ENCODE results near the gene USP6. TPM values are rescaled to one million over a fixed set of nuclear protein-coding genes. Genes with fewer than 3 reads are reported as not detected.

USP6 gene
- total RNA-seq, 1 donor: not detected

DNA sequence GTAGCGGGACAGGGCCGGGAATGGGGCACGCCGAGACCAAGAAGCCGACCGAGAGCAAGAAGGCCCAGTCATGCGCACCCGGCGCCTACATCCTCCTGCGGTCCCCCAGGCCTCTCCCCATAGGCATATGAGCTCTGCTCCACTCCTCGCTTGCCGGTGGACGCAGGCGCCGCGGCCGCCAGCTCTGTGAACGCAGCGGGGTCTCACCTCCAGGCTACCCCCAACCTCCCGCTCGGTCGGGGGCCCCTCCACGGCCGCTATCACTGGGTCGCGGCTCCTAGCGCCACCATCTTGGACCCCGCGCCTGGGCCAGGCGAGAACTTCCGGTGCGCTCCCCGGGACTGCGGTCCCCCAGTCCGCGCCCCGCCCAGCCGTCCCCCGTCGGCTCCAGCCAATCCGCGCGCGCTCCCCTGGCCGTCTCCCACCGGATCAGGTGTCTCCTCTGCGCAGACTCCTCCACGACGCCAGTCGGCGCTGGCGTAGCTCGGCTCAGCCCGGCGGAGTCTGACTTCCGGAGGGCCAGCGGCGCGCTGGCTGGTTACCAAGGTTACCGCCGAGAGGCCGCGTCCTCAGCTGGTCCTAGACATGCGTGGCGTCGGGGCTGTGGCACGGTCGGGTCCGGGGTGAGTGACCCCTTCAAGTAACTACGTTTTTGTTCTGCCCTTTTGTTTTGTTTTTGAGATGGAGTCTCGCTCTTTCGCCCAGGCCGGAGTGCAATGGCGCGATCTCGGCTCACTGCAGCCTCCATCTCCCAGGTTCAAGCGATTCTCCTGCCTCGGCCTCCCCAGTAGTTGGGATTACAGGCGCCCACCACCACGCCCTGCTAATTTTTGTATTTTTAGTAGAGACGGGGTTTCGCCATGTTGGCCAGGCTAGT, 75.9 kb downstream of the USP6 start, which contains the start of gene ZNF594:
TSS of gene ZNF594 (minus strand) at position 328 of the 877 bp plus-strand sequence. CDS start 7,612 bp downstream, outside the sequence.
- Histone ChIP-seq H3K4me3 (ENCODE audit: insufficient read depth, low read length) (peak within 1 kb of the TSS; percentile 94), H3K4me1 (ENCODE audit: insufficient read depth, low read length) (peaks cover 9% of the 10 kb centered on the region)
- TF ChIP-seq, protein P1, sequence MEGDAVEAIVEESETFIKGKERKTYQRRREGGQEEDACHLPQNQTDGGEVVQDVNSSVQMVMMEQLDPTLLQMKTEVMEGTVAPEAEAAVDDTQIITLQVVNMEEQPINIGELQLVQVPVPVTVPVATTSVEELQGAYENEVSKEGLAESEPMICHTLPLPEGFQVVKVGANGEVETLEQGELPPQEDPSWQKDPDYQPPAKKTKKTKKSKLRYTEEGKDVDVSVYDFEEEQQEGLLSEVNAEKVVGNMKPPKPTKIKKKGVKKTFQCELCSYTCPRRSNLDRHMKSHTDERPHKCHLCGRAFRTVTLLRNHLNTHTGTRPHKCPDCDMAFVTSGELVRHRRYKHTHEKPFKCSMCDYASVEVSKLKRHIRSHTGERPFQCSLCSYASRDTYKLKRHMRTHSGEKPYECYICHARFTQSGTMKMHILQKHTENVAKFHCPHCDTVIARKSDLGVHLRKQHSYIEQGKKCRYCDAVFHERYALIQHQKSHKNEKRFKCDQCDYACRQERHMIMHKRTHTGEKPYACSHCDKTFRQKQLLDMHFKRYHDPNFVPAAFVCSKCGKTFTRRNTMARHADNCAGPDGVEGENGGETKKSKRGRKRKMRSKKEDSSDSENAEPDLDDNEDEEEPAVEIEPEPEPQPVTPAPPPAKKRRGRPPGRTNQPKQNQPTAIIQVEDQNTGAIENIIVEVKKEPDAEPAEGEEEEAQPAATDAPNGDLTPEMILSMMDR (IDR thresholded peaks at IDR 0.05; ENCODE audit: extremely low read depth, low read depth, low read length): peak; percentile 70

DNA sequence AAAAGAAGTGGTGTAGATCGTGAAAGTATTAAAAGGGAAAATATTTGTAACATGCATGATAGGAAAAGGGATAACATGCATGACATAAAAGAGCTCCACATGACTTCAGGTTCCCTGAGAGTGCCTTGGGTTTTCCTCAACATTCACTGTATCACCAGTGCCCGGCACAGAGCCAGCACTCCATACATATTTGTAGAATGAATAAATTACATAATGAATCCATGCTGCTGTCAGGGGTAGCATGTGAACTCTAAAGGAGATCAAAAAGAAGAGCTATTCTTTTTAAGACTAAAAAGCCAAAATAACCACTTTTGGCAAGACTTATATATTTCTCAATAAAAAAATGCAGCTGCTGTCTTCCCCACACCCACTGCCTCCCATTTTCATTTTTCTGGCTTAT, 78.5 kb downstream of the USP6 start:
- Histone ChIP-seq H3K36me3 (ENCODE audit: insufficient read depth, low read length) (peaks cover 6% of the 10 kb centered on the region), H3K4me2 (ENCODE audit: insufficient read depth, low read length) (no peak overlapping the region), H3K4me1 (ENCODE audit: insufficient read depth, low read length) (peaks cover 9% of the 10 kb centered on the region), H3K27me3 (ENCODE audit: insufficient read depth, low read length) (no peaks in the 10 kb centered on the region), H4K20me1 (ENCODE audit: insufficient read depth, low read length) (peaks cover 5% of the 10 kb centered on the region), H2AFZ (ENCODE audit: low read length) (no peak overlapping the region), H3K79me2 (ENCODE audit: insufficient read depth, low read length) (peaks cover 27% of the 10 kb centered on the region), H3K4me3 (ENCODE audit: insufficient read depth, low read length) (no peak overlapping the region), H3K27ac (ENCODE audit: low read depth, low read length) (no peak overlapping the region), H3K9me3 (ENCODE audit: low read depth, low read length) (no peaks in the 10 kb centered on the region)
- TF ChIP-seq, protein P1 (IDR thresholded peaks at IDR 0.05; ENCODE audit: extremely low read depth, low read depth, low read length): no peak
- DNase-seq (ENCODE audit: insufficient read length, low spot score, missing footprints): no peak

More for the DNA sequence above, 75.9 kb downstream of the USP6 start, which contains the start of gene ZNF594:
- Histone ChIP-seq H3K27me3 (ENCODE audit: insufficient read depth, low read length) (no peaks in the 10 kb centered on the region), H2AFZ (ENCODE audit: low read length) (peak within 1 kb of the TSS; percentile 95), H4K20me1 (ENCODE audit: insufficient read depth, low read length) (no peaks in the 10 kb centered on the region), H3K79me2 (ENCODE audit: insufficient read depth, low read length) (peaks cover 29% of the 10 kb centered on the region), H3K9me3 (ENCODE audit: low read depth, low read length) (peaks cover 4% of the 10 kb centered on the region), H3K36me3 (ENCODE audit: insufficient read depth, low read length) (peaks cover 14% of the 10 kb centered on the region), H3K4me2 (ENCODE audit: insufficient read depth, low read length) (peak within 1 kb of the TSS; percentile 91), H3K27ac (ENCODE audit: low read depth, low read length) (peak within 1 kb of the TSS; percentile 75)
- peak; percentile 99 for DNase-seq (ENCODE audit: insufficient read length, low spot score, missing footprints)

DNA sequence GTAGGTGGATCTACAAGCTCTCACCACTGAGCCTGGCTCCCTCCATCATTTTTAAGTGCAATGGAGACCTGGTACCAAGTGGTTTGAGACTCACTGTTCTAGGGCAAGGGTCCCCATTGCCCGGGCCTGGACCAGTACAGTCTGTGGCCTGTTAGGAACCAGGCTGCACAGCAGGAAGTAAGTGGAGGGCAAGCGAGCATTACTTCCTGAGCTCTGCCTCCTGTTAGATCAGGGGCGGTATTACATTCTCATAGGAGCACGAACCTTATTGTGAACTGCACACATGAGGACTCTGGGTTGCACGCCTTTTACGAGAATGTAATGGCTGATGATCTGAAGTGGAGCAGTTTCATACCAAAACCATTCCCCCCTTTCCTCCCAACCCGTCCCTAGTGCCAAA, 82.6 kb downstream of the USP6 start:
- Histone ChIP-seq H3K4me2 (ENCODE audit: insufficient read depth, low read length) (no peak overlapping the region), H4K20me1 (ENCODE audit: insufficient read depth, low read length) (peaks cover 8% of the 10 kb centered on the region), H3K27me3 (ENCODE audit: insufficient read depth, low read length) (no peaks in the 10 kb centered on the region), H2AFZ (ENCODE audit: low read length) (no peak overlapping the region), H3K36me3 (ENCODE audit: insufficient read depth, low read length) (no peaks in the 10 kb centered on the region), H3K9me3 (ENCODE audit: low read depth, low read length) (no peaks in the 10 kb centered on the region), H3K79me2 (ENCODE audit: insufficient read depth, low read length) (peaks cover 4% of the 10 kb centered on the region), H3K4me3 (ENCODE audit: insufficient read depth, low read length) (no peak overlapping the region), H3K4me1 (ENCODE audit: insufficient read depth, low read length) (peaks cover 7% of the 10 kb centered on the region), H3K27ac (ENCODE audit: low read depth, low read length) (no peak overlapping the region)
- DNase-seq (ENCODE audit: insufficient read length, low spot score, missing footprints): no peak
- TF ChIP-seq, protein P1 (IDR thresholded peaks at IDR 0.05; ENCODE audit: extremely low read depth, low read depth, low read length): no peak

DNA sequence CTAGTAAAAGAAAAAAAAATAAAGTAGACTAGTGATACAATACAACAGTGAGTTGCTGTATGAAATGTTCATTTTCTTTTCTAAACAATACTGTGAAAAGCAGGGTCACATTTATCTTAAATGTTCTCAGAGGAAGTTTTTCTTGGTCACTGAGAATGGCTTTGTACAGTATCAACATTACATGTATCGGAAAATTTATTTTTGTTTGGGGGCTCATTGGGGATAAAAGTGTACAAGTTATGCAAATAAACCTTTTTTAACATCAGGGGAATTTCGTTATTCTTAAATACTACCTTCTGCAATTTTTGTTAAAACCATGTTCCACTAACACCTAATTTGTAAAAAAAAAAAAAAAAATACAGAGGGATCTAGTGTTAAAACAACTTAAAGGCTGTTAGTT, 84.5 kb downstream of the USP6 start:
- no peak overlapping the region for H3K27ac ChIP-seq (ENCODE audit: low read depth, low read length)
- DNase-seq (ENCODE audit: insufficient read length, low spot score, missing footprints): no peak
- H3K9me3 ChIP-seq (ENCODE audit: low read depth, low read length): no peaks in the 10 kb centered on the region
- peaks cover 10% of the 10 kb centered on the region for H4K20me1 ChIP-seq (ENCODE audit: insufficient read depth, low read length)
- no peak overlapping the region for H3K4me2 ChIP-seq (ENCODE audit: insufficient read depth, low read length)
- peaks cover 14% of the 10 kb centered on the region for H3K4me1 ChIP-seq (ENCODE audit: insufficient read depth, low read length)
- no peaks in the 10 kb centered on the region for H3K36me3 ChIP-seq (ENCODE audit: insufficient read depth, low read length)
- H3K27me3 ChIP-seq (ENCODE audit: insufficient read depth, low read length): no peaks in the 10 kb centered on the region
- no peak overlapping the region for H2AFZ ChIP-seq (ENCODE audit: low read length)
- TF ChIP-seq, protein P1 (IDR thresholded peaks at IDR 0.05; ENCODE audit: extremely low read depth, low read depth, low read length): no peak
- H3K4me3 ChIP-seq (ENCODE audit: insufficient read depth, low read length): no peak overlapping the region
- peaks cover 4% of the 10 kb centered on the region for H3K79me2 ChIP-seq (ENCODE audit: insufficient read depth, low read length)
